GM12801 (cell line): ENCODE measurements around the gene GNAL.

Experiments used
- TF ChIP-seq, protein P1 (sequence below): IDR thresholded peaks from one replicate; pipeline ENCODE4 v1.5.1; 2011; ENCODE audit warnings: control low read depth; ENCODE audit not compliant: insufficient read length; ENCODE audit errors: extremely low read depth

GNAL gene

DNA sequence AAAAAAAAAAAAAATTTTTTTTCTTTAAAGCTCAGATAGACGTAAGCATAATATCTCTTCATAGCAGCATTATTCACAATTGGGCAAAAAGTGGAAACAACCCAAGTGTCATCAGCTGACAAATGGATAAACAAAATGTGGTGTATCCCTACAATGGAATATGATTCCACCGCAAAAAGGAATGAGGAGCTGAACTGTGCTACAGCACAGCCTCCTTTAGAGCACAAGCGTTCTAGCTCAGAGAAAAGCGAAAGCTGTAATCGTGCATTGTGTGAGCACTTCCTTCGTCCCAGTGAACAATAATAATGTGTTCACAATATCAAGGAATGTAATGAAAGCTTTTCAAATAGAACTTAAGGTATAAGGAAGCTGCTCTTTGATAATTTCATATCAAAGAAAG lies 150.5 kb downstream of the GNAL start:
- TF ChIP-seq, protein P1, sequence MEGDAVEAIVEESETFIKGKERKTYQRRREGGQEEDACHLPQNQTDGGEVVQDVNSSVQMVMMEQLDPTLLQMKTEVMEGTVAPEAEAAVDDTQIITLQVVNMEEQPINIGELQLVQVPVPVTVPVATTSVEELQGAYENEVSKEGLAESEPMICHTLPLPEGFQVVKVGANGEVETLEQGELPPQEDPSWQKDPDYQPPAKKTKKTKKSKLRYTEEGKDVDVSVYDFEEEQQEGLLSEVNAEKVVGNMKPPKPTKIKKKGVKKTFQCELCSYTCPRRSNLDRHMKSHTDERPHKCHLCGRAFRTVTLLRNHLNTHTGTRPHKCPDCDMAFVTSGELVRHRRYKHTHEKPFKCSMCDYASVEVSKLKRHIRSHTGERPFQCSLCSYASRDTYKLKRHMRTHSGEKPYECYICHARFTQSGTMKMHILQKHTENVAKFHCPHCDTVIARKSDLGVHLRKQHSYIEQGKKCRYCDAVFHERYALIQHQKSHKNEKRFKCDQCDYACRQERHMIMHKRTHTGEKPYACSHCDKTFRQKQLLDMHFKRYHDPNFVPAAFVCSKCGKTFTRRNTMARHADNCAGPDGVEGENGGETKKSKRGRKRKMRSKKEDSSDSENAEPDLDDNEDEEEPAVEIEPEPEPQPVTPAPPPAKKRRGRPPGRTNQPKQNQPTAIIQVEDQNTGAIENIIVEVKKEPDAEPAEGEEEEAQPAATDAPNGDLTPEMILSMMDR = no peak

DNA sequence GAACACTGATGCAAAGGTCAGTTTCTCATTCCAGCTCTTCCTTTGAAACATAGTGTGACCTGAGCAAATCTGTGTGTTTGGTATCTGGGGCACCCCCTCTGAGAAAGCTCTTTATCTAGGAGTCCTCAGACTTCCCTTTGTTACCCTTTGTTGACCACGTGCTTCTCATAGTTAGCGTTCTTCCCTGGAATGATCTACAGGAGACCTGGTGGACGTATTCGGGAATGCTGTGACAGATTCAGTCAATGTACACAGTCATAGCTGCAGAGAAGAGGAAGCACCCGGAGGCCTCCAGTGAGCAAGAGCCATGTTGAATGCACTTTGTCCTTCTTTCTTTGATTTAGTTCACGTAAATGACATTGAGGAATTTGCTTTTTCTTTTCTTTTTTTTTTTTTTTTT lies 151.4 kb downstream of the GNAL start:
- TF ChIP-seq, protein P1 = no peak

DNA sequence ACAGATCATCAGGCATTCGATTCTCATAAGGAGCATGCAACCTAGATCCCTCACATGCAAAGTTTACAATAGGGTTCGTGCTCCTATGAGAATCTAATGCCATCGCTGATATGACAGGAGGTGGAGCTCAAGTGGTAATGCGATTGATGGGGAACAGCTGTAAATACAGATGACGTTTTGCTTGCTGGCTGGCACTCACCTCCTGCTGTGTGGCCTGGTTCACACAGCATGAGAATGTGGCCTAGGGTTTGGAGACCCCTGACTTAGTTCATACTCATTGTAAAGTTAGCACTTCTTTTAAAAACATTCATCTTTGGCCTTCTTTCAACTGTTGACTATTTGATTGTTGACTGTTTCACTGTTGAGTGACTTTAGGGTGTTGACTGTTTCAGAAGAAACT lies 153.5 kb downstream of the GNAL start:
- TF ChIP-seq, protein P1 = no peak

DNA sequence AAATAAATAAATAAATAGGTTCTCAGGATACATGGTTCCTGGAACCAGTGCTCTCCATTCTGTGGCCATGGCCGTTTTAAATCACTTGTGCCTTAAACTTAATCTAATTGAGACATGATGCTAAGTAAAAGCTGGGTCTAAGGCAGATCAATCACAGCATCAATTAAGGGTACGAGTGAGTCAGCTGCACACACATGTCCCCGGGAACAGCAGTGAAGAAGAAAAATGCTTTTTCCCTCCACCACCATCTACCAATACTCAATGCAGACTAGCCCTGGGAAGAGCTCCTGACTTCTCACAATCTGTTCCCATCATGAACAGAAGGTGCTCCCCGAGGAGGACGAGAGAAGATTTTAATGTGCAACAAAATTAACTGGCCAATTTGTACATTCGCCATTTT lies 155.4 kb downstream of the GNAL start:
- TF ChIP-seq, protein P1 = no peak

DNA sequence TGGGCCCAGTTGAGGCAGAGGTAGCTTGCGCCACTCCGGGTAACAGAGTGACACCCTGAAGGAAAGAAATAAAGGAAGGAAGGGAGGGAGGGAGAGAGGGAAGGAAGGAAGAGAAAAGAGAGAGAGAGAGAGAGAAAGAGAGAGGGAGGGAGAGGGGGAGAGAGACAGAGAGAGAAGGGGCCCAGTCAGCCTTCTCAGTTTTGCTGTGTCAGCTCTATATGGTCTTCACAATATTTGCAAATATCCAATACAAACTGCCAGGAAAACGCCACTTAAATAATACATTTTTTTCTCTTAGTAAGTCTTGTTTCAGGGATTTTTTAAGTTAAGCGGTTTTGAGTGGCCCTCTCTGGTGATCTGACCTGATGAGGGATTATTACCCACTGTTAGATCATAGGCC lies 156.6 kb downstream of the GNAL start:
- TF ChIP-seq, protein P1 = no peak

DNA sequence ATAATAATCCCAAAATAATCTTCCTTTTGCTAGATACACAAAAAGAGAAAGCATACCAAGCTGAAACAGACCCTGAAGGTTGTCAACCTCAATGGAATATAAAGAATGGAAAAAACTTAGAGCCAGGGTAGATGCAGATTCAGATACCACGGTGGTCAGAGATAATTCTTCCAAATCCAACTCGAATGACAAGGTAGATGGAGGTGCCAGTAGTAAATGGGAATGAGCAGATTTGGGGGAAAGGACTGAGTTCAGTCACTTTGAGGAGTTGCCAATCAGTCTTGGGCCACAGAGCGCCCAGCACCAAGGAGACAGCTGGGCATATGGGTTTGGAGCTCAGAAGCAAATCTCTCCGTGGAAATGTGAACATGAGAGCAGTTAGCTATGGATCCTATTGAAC lies 158.7 kb downstream of the GNAL start:
- TF ChIP-seq, protein P1 = no peak

DNA sequence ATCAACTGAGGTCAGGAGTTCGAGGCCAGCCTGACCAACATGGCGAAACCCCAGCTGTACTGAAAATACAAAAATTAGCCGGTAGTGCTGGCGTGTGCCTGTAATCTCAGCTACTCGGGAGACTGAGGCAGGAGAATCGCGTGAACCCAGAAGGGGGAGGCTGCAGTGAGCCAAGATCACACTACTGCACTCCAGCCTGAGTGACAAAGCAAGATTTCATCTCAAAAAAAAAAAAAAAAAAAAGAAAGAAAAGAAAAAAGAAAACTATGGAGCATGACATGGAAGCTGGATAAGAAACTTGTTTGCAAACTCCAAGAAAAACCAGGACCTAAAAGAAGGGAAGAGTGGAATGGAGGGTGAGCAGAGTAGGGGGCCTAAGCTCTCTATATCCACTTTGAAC lies 160.2 kb downstream of the GNAL start:
- TF ChIP-seq, protein P1 = no peak
